Cerebellar nuclear complex (tissue), 1 donor: ENCODE data around the gene MYH16.
"Not testable (repeated sequence)": the region's sequence is repeated elsewhere in the genome, so short reads cannot be mapped to it uniquely, and the experiment has no call there.

ENCODE experiments used
- DNase-seq, 2 experiments: peaks; one replicate each; lab custom pipeline; 2025; lab: John Stamatoyannopoulos, UW

MYH16 gene

DNA sequence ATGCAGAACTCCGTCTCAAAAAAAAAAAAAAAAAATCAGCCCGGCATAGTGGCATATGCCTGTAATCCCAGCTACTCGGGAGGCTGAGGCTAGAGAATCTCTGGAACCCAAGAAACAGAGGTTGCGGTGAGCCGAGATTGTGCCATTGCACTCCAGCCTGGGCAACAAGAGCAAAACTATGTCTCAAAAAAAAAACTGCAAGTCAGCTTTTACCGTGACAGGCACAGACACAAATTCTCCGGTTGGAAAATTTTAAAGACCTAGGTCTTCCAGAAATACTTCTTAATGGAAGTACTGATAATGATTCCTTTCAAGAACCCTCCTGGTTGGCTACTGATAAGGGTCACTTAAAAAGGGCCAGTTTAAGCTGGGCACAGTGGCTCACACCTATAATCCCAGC is 82.5 kb downstream of the MYH16 start:
- no peak for DNase-seq

DNA sequence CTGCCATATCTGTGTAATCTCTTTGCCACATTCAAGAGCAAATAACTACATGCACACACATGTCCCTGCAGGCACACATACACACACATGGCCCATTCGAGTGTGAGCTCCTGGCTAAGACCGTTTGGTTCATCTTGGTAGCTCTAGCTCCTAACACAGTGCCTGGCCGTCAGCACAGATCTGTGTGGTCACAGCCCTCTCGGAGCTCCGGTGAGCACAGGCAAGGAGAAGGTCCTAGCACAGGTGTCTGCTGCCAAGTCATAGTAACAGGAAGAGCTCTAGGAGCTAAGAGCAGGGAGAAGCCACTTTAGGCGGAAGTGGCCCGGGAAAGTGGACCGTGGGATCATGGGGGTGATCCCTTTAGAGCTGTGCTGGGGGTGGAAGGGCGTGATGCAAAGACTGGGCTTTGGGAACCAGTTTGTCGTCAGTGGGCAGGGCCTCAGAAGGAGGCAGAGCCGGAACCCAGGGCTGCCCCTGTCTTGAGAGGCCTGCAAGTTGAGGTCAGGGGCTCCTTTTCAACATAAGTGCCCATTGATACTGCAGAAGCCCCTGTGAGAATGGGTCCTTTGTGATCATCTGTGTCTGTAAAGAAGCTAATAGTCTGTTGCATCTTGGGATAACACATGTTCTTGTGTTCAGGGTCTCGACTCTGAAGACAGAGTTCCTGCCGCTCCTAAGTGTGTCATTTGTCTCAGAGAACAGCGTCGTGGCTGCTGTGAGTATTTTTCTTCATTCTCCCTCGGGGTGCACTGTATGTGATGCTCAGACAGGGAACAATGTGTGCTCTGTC is 85.3 kb downstream of the MYH16 start:
- DNase-seq: no peak

DNA sequence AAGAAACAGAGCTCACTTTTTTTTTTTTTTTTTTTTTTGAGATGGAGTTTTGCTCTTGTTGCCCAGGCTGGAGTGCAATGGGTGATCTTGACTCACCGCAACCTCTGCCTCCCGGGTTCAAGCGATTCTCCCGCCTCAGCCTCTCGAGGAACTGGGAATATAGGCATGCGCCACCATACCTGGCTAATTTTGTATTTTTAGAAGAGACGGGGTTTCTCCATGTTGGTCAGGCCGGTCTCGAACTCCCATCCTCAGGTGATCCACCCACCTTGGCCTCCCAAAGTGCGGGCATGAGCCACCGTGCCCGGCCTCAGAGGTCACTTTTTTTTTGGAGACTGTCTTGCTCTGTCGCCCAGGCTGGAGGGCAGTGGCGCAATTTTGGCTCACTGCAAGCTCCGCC is 85.9 kb downstream of the MYH16 start:
- not testable (repeated sequence) for DNase-seq

DNA sequence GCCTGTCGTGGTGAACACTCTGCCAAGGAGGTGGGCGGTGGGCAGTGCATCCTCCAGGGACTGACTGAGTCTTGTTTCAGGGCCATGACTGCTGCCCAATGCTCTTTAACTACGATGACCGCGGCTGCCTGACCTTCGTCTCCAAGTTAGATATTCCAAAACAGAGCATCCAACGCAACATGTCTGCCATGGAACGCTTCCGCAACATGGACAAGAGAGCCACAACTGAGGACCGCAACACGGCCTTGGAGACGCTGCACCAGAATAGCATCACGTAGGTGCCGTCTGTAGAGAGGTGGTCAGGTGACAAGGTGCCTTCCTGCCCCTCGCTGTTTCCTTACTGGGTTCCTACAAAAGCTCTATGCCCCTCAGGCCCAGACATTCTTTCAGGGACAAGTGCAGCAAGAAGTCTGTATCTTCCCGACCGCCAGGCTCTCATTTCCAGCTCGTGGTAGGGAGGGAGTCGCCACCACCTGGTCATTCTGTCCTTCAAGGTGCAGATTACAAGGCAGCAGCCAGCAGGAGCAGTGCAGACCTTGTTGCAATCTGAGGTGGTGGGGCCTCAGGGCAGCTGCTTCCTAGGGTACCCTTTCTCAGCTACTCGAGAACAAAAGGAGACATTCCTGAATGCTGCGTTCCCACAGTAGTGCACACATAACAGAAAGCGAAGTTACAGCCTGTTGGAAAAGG is 87.0 kb downstream of the MYH16 start:
- DNase-seq: no peak
